A204.1 (cell line): Measurements from ENCODE around the gene USB1.
"Not testable (repeated sequence)": the region's sequence is repeated elsewhere in the genome, so short reads cannot be mapped to it uniquely, and the experiment has no call there.

Experiments used
- FAIRE-seq: peaks from 2 replicates; lab custom pipeline; 2012; peaks lifted over from hg19 to GRCh38; lab: Jason Lieb, UNC

The USB1 gene

DNA sequence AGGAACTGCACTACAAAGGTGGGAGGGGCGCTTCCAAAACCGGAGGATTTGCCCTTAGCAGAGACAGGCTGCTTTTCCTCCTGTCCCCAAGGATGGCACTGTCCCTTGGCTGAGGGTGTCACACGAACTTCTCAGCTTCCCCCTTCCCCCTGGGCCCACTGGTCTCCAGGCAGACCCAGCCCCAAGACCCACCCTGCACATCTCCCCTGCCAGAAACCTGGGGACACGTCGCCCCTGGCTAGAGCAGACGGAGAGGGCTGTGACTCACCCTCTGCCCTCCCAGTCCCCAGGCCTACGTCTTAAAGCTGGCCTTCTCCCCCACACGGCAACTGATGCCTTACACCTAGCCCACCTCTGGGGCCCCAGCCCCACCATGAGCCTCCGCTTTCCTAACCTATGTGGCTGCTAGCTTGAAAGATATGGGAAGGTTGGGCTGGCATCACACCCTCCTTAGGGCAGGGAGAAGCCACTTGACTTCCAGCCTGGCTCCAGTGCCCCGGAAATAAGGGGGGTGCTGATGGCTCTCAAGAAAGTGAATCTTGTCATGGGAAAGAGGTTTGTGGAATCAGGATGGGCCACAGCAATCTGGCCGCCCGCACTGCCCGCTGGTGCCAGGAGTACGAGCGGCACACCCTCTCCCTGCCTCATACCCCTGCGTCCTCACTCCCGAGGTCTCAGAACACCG, 5.3 kb upstream of the USB1 start:
- FAIRE-seq = no peak

DNA sequence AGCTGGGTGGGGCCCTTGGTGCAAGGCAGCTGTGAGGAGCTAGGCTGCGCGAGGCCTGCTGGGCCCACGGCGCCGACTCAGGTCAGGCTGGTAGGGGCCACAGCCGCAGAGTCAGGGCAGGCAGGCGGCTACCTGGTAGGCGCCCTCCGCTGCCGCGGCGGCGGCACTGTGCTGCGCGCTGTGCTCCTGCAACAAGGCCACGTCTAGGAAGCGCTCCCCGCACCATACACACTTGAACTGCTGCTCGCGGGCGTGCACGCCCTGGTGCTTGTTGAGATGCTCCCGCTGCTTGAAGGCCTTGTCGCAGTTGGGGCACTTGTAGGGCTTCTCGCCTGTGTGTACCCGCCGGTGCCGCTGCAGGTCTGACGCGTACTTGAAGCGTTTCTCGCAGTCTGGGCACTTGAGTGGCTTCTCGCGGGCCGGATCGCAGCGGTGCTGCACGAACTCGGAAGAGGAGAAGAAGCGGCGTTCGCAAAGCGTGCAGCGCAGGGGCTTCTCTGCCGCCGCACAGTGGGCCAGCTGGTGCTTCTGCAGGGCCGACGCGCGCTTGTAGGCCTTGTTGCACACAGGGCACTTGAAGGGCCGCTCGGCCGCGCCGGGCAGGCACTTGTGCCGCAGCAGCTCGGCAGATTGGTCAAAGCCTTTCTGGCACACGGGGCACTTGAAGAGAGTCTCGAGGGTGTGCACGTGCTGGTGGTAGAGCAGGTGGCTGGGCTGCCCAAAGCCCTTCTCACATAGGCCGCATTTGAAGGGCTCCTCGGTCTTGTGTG, 4.6 kb upstream of the USB1 start:
- FAIRE-seq = no peak

DNA sequence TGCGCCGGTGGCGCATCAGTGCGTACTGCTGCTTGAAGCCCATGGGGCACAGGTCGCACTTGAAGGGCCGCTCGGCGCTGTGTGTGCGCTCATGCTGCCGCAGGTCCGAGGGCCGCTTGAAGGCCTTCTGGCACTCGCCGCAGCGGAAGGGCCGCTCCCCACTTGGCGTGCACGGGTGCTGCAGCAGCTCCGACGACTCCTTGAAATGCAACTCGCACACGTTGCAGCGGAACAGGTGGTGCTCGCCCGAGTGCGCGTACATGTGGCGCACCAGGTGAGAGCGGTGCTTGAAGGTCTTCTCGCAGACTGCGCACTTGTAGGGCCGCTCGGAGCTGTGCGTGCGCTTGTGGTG, 4.1 kb upstream of the USB1 start:
- FAIRE-seq = no peak

DNA sequence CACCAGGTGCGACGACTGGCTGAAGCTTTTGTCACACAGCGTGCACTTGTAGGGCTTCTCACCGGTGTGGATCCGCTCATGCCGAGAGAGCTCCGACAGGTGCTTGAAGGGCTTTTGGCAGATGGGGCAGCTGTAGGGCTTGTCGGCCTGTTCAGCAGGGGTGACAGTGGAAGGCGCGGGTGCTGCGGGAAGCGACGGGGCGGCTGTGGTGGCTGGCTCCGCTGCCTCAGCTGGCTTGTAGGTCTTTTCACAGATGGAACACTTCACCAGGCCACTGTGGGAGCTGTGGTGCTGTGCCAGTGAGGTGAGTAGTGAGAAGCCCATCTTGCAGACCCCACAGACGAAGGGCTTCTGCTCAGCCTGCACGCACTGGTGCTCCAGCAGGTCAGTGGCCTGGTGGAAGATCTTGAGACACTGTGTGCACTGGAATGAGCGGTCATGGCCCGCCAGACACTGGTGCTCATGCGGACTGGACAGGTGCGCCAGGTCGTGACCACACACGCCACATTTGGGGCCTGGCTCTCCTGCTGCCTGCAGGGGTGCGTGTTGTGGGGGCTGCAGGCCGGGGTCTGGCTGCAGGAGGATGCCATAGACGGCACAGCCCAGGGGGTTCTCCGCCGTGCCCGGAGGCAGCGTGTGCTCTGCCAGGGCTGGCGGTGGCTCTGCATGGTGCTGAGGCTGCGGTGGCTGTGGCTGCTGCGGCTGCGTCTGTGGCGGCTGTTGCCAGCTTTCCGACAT, 3.5 kb upstream of the USB1 start:
- FAIRE-seq = no peak

DNA sequence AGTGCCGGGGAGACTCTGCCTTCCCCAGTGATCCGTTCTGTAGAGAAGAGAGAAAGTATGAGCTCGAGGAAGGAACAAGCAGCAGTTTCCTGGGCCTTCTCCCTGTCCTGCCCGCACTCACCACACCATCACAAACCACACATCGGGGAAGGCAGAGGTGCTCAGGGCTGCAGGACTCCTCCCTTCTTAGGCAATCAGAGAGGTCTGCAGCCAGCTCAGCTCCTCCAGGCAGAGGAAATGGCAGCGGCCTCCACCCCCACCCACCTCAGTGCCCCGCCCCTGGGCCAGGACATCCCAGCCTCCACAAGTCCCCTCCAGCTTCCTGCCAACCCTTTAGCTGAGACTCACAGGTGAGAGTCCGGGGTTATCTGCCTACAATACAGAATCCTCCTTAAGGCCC, 2.7 kb upstream of the USB1 start:
- no peak for FAIRE-seq

DNA sequence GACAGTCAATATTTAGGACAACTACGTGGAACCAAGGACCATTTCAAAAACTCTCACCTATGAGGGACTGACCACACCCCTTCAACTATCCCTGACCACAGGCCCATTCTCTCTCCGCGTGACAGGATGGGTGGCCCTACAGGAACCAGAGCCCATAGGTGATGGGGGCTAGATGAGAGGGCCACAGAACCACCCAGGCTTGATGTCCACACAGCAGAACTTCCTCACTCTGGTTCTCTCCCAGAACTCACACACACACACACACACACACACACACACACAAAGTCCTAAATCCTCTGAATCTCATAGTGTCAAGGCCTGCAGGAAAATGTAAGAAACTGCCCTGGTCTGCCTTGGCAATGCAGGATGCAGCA, 2.2 kb upstream of the USB1 start:
- no peak for FAIRE-seq

DNA sequence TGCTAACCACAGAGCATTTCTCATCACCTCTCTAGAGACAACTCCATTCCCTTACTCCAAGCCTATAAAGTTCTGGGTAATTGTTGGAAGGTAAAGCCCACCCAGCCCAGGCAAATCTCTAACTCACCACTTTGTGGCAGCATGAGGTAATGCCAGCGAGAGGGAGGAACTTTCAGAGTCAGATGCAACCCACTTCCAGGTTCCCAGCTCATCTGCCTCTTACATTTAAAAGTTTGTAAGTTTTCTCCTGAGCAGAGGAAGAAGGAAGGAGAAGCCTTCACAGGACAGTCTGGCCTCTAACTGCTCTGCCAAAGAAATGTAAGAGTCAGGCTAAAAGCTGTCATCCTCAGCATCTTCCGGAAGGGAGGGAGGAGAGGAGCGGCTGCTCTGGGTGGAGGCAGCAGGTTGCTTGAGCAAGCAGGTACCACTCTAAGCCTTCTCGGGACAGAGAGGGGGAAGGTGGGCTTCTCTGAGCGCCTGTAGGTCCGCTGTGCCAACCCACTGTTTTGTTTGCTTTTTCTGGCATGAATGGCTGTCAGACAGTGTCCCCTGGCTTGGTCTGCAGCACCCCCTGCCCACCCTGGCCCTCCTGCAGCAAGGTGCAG, 1.7 kb upstream of the USB1 start:
- no peak for FAIRE-seq

DNA sequence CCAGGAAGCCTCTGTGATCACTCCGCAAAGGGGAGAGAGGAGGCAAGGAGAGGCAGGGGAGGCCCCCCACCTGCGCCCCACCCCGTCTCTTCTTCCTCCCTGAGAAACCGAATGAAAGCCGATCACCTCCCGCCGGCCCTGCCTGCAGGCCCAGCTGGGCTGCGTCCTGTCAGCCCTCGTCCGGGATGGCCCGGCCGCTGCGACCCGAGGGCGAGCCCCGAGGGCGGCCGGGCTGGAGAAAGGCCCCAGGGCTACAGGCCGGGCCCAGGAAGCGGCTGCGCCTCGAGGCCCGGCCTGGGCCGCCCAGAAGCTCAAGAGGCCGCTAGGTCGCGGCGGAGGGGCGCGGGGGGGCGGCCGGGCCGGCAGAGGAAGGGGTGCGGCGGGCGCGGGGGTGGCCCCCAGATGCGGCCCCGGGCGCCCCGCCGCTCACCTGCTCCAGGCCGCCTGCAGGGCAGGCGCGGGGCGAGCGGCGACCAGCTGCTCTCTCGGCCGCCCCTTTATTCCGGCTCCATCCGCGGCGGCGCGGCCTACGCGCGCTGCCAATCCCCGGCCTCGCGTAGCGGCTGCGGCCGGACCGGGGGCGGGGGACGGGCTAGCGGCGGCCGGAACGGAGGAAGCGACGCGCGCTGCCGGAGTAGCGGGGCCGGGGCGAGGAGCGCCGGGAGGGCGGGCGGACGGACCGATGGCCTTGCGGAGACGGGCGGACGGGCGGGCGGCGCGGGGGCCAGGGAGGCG, 1.1 kb upstream of the USB1 start, which contains the start of gene ZNF319:
TSS of gene ZNF319 (minus strand) at position 702 of the 735 bp plus-strand sequence. CDS start 2,407 bp downstream, outside the sequence.
- no peak for FAIRE-seq

DNA sequence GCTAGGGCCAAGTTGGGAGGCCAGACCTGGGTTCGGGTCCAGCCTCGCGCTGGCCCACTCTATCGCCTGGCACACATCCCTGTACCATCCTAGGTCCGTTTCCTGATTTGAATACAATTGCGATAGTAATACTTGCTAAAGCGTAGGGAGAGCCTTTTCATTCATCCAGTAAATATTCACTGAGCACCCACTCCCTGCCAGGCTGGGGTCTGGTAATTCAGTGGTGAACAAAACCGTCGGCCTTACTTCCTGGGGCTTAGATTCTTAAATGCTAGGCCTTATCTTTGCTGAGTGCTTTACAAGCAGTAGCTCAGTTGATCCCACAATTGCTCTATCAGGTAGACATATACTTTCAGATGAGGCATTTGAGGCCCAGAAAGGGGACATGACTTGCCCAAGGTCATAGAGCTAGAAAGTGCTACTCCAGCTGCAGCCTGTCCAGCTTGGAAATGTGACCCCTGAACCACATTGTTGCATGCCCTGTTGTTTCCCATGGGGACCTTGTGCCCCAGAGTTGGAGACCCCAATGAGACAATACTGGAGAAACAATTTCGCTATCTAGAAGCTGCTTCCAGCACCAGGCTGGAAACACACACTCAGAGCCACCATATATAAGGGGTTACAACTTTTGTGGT, 691 bp downstream of the USB1 start:
- FAIRE-seq = no peak

DNA sequence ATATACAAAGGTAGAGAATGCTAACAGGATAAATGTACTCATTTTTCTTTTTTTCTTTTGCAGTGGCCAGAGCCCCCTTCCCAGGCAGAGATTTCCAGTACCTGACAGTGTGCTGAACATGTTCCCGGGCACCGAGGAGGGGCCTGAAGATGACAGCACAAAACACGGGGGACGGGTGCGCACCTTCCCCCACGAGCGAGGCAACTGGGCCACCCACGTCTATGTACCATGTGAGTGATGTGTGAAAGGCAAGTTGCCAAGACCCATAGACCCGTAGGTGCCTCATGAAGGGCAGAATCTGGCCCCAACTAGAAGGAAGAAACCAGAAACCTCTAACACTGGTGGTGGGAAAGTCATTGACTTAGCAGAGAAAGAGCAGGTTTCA, 1.2 kb downstream of the USB1 start:
- no peak for FAIRE-seq

DNA sequence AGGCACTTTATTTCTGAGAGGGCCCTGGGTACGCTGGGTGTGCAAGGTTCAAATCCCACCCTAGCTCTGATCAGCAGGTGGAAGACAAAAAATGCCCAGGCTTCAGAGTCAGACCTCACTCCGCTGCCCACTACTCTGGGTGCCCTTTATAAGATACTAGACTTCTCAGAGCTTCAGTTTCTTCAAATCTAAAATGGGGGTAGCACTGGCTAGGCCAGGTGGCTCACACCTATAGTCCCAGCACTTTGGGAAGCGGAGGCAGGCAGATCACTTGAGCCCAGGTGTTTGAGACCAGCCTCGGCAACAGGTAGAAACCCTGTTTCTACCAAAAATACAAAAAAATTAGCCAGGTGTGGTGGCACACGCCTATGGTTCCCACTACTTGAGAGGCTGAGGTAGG, 1.7 kb downstream of the USB1 start:
- no peak for FAIRE-seq

DNA sequence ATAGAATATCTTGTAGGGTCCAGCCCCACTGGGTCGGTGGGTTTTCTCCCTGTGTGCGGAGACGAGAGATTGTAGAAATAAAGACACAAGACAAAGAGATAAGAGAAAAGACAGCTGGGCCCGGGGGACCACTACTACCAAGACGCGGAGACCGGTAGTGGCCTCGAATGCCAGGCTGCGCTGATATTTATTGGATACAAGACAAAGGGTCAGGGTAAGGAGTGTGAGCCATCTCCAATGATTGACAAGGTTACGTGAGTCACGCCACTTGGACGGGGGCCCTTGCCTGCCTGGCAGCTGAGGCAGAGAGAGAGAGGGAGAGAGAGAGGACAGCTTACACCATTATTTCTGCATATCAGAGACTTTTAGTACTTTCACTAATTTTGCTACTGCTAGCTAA, 3.5 kb downstream of the USB1 start:
- not testable (repeated sequence) for FAIRE-seq

DNA sequence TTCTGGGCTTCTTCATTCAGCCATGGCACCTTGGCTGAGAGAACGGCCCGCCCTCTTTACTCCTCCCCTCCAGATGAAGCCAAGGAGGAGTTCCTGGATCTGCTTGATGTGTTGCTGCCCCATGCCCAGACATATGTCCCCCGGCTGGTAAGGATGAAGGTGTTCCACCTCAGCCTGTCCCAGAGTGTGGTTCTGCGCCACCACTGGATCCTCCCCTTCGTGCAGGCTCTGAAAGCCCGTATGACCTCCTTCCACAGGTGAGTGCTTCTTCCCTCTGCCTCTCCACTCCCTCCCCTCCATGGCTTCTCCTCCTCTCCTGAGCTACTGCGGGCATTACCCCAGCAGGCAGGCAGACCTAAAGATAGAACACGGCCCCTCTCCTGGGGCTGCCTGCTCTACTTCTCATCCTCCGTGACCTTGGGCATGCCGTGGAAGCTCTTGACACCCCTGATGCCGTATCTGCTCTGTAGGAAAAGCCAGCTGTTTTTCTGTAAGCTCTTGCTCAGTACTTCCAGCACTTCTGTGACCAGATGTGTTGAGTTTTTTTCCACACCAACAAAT, 8.7 kb downstream of the USB1 start:
- FAIRE-seq = no peak

DNA sequence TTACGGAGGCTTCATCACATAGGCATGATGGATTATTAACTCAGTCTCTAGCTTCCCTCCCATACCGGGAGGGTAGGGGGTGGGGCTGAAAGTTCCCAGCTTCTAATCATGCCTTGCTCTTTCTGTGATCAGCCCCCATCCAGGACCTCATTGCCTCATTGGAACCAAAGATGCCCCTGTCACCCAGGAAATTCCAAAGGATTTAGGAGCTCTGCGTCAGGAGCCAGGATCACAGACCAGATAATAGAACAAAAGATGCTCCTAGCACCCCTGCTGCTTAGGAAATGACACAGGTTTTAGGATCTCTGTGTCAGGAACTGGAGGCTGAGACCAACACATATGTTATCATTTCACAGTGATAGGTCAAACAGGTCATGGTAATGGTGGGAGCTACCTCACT, 9.7 kb downstream of the USB1 start:
- FAIRE-seq = no peak

DNA sequence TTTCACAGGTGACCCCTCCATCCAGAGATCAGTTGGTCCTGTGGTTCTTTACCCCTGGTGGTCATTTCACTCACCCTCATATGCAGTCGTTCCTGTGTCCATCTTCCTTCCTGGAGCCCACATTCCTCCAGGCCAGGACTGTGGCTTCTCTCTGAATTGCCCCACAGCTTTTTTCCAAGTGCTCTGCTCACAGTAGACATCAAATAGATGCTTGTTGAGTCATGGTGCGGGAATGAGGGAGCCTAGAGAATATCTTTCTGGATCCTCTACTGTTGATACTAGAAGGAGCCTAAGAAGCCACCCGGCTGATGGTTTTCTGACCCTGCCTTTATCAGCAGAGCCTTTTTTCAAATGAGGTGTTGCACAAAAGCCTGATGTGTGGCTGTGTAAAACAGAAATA, 10.4 kb downstream of the USB1 start:
- no peak for FAIRE-seq

DNA sequence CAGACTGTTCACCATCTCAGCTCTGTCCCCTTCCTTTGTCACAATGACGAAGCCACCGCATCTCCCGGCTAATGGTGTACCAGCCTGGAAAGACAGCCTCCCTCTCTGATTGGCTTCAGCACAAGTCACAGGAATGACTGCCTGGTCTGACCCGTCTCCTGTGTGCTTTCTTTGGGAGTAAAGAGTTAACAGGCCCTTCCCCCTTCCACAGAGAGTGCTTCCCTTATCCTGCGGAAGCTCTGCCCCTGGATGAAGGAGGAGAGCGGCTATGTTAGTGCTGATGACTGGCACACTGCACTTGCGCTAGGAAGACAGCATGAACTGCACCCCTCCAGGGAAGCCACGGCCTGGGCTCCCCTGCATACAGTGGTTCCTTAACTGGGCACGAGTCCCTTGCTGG, 11.3 kb downstream of the USB1 start:
- no peak for FAIRE-seq

DNA sequence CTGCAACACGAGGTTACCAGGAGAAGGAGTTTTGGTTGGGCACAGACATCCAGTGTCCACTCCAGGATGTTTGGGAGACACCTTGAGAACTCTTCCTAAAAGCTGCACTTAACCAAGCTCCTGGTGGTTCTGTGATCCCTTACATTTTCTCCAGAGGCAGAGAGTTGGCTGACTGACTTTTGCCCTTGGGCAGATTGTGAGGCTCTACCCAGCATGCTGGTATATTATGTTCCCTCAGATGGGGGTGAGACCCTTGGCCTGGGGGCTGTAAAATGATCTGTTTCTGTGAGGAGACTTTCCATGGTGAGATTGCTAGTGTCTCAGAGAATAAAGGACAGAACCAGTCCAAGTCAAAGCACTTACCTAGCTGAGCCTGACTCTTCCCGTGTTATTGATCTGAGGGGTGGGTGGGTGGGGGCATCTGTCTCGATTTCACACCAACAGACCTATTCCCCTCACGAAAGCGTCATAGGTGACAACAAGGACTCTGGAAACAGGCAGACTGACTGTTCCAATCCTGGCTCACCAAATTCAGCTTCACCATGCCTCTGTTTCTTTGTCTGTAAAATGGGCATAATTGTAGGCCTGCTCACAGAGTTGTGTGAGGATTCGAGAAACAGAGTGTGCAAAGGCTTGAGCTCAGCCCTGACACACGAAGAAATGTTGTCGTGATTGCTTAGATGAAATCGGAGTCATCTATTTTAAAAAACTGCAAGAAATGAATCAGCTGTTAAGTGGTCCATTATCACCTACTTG, 12.2 kb downstream of the USB1 start:
- no peak for FAIRE-seq

DNA sequence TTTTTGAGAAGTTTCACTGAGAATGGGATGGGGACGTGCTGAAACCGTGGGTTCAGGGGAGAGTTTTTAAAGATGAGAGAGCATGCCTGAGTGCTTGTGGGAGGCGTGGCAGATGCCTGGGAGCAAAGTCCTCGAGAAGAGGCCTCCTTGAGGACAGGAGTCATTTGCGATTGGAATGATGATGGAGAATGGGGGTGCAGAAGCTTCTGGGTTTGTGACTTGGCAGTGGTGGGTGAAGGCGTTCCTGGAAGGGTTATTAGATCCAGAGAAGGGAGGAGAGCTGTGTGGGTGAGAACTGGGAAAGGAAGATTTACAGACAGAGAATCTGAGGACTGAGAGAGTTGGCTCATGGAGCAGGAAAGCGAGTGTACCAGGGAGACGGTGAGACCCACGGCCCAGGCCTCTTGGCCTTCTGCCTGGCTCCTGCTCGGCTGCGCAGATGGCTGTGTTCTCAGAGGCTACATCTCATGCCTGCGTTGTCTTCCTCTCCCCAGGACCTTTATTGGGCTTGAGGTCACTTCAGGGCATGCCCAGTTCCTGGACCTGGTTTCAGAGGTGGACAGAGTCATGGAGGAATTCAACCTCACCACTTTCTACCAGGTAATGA, 15.7 kb downstream of the USB1 start:
- no peak for FAIRE-seq

DNA sequence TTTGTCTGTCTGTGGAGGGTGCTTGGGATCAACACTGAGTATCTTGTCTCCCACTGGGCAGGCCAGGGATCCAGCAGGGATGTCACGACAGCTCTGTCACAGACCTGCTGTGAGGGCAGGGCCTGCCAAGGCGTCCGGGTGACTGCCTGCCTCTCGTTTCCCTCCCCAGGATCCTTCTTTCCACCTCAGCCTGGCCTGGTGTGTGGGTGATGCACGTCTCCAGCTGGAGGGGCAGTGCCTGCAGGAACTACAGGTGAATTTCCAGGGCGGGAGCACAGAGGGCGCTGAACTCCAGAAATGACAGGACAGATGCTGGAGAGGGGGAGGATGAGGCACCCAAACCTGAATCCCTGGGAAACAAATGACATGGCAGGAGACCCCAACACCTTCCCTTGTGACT, 17.6 kb downstream of the USB1 start:
- FAIRE-seq = no peak

DNA sequence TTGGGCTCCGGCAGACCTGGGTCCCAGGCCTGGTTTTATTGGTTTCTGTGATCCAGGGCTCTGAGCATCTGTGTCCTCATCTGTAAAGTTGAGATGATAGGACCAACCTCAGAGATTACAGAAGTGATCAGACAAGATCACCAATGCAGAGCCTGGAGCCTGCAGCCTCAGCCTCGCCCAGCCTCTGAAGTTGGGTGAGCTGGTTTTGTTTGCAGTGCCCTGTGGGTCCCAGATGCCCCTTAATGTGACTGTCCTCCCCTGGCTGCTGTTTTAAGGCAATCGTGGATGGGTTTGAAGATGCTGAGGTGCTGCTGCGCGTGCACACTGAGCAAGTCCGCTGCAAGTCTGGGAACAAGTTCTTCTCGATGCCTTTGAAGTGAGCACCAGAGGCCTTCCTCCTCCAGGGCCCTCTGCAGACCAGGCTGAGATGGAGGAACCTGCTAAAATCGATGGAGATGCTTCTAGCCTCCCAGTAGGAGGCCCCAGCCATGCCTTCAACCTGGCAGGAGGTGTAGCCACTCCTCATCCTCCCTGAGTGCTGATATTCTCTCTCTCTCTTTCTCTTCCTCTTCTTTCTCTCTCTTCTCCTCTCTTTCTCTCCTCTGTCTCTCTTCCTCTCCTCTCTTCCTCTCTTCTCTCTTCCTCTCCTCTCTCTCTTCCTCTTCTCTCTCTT, 18.8 kb downstream of the USB1 start:
- FAIRE-seq = no peak
